ENCODE data around the gene GZF1. TPM values are rescaled to one million over a fixed set of nuclear protein-coding genes. Genes with fewer than 3 reads are reported as not detected.

Gene GZF1
- total RNA-seq, 1 experiment from 2014 or later, result 30.8 TPM

- in situ Hi-C loops (cut with HindIII; ENCODE audit: low pct_unique_long_range_greater_than_20kb, low sequenced_read_pairs), result no loop called here
- DNase-seq (ENCODE audit: low read depth), result no peak
Measured at GRCh38 chr20:23362392-23363256, 642 bp downstream of the GZF1 start.

GRCh38 chr20:23363257-23363649, 1.3 kb downstream of the GZF1 start:
- in situ Hi-C loops (cut with HindIII; ENCODE audit: low pct_unique_long_range_greater_than_20kb, low sequenced_read_pairs), result no loop called here

GRCh38 chr20:23365390-23366165, 3.6 kb downstream of the GZF1 start:
- in situ Hi-C loops (cut with HindIII; ENCODE audit: low pct_unique_long_range_greater_than_20kb, low sequenced_read_pairs), result no loop called here

More at GRCh38 chr20:23363257-23363649, 1.3 kb downstream of the GZF1 start:
- no peak for DNase-seq (ENCODE audit: low read depth)

GRCh38 chr20:23366384-23366783, 4.4 kb downstream of the GZF1 start:
- in situ Hi-C loops (cut with HindIII; ENCODE audit: low pct_unique_long_range_greater_than_20kb, low sequenced_read_pairs), result no loop called here
- no peak for DNase-seq (ENCODE audit: low read depth)

More at GRCh38 chr20:23365390-23366165, 3.6 kb downstream of the GZF1 start:
- no peak for DNase-seq (ENCODE audit: low read depth)

- in situ Hi-C loops (cut with HindIII; ENCODE audit: low pct_unique_long_range_greater_than_20kb, low sequenced_read_pairs), result no loop called here
Measured at GRCh38 chr20:23367770-23368169, 5.8 kb downstream of the GZF1 start.

GRCh38 chr20:23368316-23369071, 6.5 kb downstream of the GZF1 start:
- in situ Hi-C loops (cut with HindIII; ENCODE audit: low pct_unique_long_range_greater_than_20kb, low sequenced_read_pairs), result no loop called here
- DNase-seq (ENCODE audit: low read depth), result no peak

More at GRCh38 chr20:23367770-23368169, 5.8 kb downstream of the GZF1 start:
- DNase-seq (ENCODE audit: low read depth), result no peak

GRCh38 chr20:23369072-23369823, 7.3 kb downstream of the GZF1 start:
- DNase-seq (ENCODE audit: low read depth), result no peak
- in situ Hi-C loops (cut with HindIII; ENCODE audit: low pct_unique_long_range_greater_than_20kb, low sequenced_read_pairs), result no loop called here

- DNase-seq (ENCODE audit: low read depth), result no peak
- in situ Hi-C loops (cut with HindIII; ENCODE audit: low pct_unique_long_range_greater_than_20kb, low sequenced_read_pairs), result no loop called here
Measured at GRCh38 chr20:23370274-23370673, 8.3 kb downstream of the GZF1 start.

GRCh38 chr20:23370873-23371272, 8.9 kb downstream of the GZF1 start:
- DNase-seq (ENCODE audit: low read depth), result no peak
- in situ Hi-C loops (cut with HindIII; ENCODE audit: low pct_unique_long_range_greater_than_20kb, low sequenced_read_pairs), result no loop called here

- DNase-seq (ENCODE audit: low read depth), result no peak
- in situ Hi-C loops (cut with HindIII; ENCODE audit: low pct_unique_long_range_greater_than_20kb, low sequenced_read_pairs), result no loop called here
Measured at GRCh38 chr20:23371496-23371895, 9.5 kb downstream of the GZF1 start.

- in situ Hi-C loops (cut with HindIII; ENCODE audit: low pct_unique_long_range_greater_than_20kb, low sequenced_read_pairs), result no loop called here
- no peak for DNase-seq (ENCODE audit: low read depth)
Measured at GRCh38 chr20:23374441-23374840, 12.5 kb downstream of the GZF1 start.

GRCh38 chr20:23375827-23376226, 13.8 kb downstream of the GZF1 start:
- in situ Hi-C loops (cut with HindIII; ENCODE audit: low pct_unique_long_range_greater_than_20kb, low sequenced_read_pairs), result no loop called here
- no peak for DNase-seq (ENCODE audit: low read depth)

- DNase-seq (ENCODE audit: low read depth), result no peak
- in situ Hi-C loops (cut with HindIII; ENCODE audit: low pct_unique_long_range_greater_than_20kb, low sequenced_read_pairs), result no loop called here
Measured at GRCh38 chr20:23379772-23380171, 17.8 kb downstream of the GZF1 start.

- no peak for DNase-seq (ENCODE audit: low read depth)
- in situ Hi-C loops (cut with HindIII; ENCODE audit: low pct_unique_long_range_greater_than_20kb, low sequenced_read_pairs), result no loop called here
Measured at GRCh38 chr20:23381876-23382275, 19.9 kb downstream of the GZF1 start.

GRCh38 chr20:23386304-23387117, 24.5 kb downstream of the GZF1 start:
- in situ Hi-C loops (cut with HindIII; ENCODE audit: low pct_unique_long_range_greater_than_20kb, low sequenced_read_pairs), result no loop called here
- no peak for DNase-seq (ENCODE audit: low read depth)

- in situ Hi-C loops (cut with HindIII; ENCODE audit: low pct_unique_long_range_greater_than_20kb, low sequenced_read_pairs), result no loop called here
- DNase-seq (ENCODE audit: low read depth), result no peak
Measured at GRCh38 chr20:23387118-23387443, 25.1 kb downstream of the GZF1 start.

- DNase-seq (ENCODE audit: low read depth), result no peak
- in situ Hi-C loops (cut with HindIII; ENCODE audit: low pct_unique_long_range_greater_than_20kb, low sequenced_read_pairs), result no loop called here
Measured at GRCh38 chr20:23390091-23390774, 28.3 kb downstream of the GZF1 start.
